ENCODE results near the gene STARD10.

- TF ChIP-seq CTCF (IDR thresholded peaks at IDR 0.05; ENCODE audit: low read length) (no peak), EZH2 (IDR thresholded peaks at IDR 0.05; ENCODE audit: borderline replicate concordance, low read length) (no peak)
These were observed 7.3 kb downstream of the STARD10 start for GRCh38 chr11:72786305-72787215.
